Daoy (cell line): ENCODE data around the gene ABHD2. TPM values are rescaled to one million over a fixed set of nuclear protein-coding genes. Genes with fewer than 3 reads are reported as not detected.

Experiments used
- DNase-seq: peaks from one replicate; pipeline ENCODE4 v3.0.0-alpha.2; 2015; ENCODE audit warnings: low read depth
- total RNA-seq: library from RNA; depleted of rRNA; stranded (reverse); fragments of >200 nt; shearing (Covaris generic); gene quantifications from 2 replicates; pipeline ENCODE4 v1.2.3, GENCODE V29; 2014

The ABHD2 gene
- total RNA-seq, 1 experiment from 2014 or later: 31.7 TPM

DNA sequence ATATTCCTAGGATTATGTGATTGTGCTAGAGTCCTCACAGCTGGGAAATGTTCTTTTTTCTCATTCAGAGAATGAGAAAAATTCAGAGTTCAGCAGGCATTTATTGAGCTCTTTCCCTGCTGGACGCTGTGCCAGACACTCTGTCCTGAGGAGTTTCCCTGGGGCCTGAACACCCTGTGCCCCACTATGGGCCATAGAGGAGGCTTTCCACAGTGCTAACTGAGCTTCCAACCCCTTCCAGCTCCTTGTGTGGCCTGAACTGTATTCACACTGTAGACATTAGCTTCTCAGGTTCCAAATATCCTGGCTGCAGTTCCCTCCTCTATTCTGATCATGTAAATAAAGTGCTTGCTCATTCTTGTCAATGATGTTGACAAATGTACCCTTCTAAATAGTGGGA is 10.0 kb downstream of the ABHD2 start:
- no peak for DNase-seq

DNA sequence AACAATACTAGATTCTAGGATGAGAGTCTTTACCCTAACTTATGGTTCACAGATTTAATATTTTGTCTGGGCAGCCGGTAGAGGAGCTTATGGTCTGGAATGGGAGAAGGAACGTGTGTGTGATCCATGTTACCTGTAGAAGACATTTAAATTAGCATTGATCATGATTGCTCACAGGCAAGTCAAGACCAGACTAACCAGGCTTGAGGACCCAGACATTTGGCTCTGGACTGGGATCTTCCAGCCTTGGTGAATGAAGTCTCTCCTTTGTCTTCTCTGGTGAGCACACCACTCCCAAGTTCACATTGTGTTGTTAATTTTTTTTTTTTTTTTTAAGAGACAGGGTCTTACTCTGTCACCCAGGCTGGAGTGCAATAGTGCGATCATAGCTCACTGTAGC is 11.7 kb downstream of the ABHD2 start:
- DNase-seq: no peak

DNA sequence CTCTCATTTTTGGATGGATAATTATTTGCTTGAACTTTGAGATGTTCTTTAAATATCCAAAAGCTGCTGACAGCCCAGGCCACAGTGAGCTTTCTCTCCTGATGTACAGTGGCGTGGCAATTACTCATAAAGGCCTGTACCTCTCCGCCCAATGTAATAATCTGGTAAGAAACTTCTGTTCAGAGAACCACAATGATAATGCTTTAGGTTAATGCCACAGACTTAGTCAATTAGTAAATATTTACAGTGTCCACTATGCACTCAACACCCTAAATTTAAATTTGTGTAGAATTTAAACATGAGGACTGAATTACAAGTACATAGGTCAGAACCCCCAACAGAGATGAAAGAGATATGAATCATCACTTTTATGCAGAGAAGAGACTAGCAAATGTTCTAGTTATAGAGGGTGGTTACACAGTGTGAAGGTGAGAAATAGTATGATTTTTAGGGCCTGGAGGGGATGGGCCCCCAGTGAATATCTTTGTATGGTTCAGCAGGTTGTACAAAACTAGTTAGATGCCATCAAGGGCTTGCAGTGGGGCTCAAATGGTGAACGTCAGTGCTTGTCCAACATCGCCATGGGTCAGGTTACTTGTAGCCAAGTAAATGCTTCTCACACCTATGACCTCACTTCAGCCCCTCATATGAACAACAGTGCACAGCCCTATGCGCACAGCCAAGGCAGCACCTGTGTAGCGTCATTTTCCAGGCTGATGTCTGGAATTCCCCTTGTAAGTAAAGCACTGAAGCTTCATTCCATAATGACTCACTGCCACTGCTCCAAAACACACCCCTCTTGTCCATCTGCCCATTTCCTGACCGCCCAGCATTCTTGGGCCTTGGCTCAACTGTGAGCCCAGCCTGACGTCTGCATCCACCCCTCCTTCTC is 13.3 kb downstream of the ABHD2 start:
- DNase-seq: peak; percentile 95

DNA sequence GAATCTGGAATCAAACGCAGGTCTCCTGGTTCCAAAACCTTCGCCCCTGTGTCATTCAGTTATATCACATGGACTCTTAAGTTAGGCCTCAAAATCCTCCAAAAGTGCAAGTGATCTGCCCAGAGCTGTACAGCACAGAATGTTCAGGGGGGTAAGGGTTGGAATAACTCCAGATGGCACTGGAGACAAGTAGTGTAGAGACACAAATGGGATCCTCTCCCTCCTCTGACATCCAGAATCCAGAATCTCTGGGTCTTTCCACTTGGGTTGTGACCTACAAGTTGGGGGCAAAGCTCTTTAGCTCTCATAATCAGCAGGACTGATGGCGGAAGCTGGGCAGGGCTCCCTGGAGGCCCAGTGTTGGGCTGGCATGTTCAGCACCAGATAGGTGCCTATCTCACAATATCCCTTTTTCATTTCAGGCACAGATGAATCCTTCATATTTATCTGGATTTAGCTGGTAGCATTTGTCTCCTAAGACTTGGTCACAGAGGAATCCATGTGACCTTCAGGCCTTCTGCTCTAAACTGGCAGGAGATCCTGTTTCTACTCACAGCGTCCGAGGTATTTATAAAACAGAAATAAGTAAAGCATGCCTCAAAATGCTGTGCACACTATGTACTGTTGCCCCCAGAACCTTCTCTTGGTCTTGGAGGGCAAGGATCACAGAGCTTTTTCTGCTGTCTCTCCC is 15.4 kb downstream of the ABHD2 start:
- no peak for DNase-seq

DNA sequence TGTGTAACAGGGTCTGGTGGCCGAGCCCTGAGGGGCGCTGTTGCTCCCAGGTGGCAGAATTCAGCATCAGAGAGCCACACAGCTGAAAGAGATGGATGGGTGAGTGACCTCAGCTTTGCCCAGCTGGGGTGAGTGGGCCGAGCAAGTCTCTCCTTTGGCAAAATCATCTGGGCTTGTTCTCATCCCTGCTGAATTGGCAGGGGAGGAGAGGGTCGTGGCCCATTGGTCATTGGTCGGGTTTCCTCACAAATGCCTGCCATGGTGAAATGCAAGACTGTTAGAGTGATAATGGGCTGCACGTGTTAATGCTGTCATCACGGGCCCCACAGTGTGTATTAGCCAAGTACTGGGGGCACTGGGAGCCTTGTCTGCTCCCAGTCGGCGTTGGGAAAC is 15.9 kb downstream of the ABHD2 start:
- no peak for DNase-seq

DNA sequence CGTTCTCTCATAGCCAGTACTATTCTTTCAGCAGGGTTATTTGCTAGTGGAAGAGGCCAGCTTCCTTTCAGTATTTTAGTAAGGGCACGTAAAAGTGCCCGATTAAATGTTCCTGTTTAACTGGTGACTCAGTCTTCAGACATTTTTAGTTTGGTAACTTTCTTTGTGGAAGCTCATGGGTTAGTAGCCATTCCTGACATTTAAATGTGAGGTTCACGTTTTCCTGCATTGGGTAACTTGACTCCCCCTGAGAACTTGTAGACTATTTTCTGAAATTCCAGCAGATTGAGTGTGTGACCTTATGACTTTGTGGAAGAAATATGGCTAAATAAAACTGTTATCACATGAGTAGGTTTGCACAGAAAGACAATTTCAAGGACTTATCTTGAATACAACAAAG is 16.9 kb downstream of the ABHD2 start:
- DNase-seq: peak; percentile 72

DNA sequence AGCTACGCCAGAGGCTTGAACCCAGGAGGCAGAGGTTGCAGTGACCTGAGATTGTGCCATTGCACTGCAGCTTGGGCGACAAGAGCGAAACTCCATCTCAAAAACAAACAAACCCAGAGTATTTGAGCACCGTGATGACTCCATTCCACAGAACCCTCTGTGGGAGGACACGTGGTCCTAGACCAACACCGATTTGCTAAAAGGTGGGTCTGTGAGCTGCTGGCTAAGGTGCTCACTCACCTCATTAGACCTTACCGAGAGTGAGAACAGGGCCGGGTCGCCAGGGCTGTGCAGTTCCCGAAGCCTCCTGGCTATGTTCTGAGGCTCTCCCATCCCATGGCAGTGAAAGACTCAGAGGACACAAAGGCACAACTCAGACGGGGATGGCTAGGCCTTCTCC is 17.9 kb downstream of the ABHD2 start:
- DNase-seq: no peak

DNA sequence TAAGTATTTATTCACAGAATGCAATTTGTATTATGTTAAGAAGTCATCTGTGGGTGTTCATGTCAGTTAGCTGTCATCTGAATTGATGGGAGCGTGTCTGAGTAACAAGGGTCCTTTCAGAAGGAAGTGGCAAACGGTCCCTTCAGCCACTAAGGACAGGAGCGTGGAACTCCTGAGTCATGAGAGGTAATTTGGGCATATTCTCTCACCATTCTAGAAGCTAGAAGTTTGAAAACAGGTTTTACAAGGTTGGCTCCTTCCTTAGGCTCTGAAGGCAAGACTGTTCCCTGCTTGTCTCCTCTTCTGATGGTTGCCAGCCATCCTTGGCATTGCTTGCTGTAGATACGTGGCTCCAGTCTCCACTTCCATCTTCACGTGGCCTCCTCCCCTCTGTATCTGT is 19.7 kb downstream of the ABHD2 start:
- DNase-seq: no peak

DNA sequence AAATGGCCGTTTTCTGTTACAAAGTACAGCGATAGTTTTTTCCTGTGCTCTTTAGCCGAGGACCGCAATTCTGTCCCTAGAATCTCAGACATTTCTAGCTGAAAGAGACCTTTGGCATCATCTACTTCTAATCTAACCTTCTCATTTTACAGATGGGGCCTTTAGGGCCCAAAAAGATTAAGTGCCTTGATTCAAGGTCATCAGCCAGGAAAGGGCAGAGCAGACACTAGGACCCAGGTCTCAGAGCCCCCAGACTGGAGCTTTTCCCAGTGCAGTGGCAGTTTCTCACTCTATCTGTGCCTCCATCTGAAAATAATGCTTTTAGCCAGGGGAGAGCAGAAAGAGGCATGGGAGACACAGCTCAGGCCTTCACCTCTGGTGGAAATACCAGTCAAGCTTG is 20.6 kb downstream of the ABHD2 start:
- DNase-seq: no peak

DNA sequence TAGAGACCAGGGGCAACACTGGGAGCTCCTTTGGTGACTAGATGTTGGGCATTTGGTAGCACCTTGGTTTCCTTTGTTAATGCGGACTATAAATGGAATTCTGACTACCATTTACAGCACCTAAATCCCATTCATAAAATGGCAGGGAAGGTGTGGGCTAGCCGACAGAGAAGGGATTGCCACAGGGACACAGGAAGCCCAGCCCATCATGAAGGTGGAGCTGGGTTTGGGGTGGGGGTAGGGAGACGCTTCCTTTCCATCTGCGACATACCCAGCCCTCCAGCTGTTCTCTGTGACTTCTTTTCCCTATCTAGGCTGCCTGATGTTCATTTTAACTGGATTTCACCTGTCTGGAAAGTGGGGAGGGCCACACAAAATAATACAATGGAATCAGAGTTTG is 21.0 kb downstream of the ABHD2 start:
- no peak for DNase-seq

DNA sequence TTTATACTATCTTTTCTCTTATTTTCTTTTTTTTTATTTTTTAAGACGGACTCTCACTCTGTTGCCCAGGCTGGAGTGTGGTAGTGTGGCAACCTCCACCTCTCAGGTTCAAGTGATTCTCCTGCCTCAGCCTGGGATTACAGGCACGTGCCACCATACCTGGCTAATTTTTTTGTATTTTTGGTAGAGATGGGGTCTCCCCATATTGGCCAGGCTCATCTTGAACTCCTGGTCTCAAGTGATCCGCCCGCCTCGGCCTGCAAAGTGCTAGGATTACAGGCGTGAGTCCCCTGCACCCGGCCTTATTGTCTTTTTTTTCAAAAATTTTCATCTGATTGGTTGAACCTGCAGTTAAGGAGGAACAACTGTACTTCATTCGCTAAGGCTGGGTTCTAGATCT is 21.8 kb downstream of the ABHD2 start:
- no peak for DNase-seq

DNA sequence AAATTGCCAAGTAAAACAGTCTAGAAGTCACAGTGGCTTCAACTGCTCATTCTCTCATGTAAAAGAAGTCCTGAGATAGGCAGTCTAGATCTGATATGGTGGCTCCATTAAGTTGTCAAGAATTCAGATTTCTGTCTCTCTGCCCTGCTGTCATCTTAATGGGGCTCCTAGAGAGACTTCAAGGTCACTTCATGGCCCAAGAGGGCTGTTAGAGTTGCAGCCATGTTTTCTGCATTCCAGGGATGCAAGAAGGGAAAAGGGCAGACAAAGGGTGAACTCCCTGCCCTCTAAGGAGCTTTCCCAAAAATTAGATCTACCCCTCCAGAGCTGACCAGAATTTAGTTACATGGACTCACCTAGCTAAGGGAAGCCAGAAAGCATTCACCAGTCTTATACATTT is 23.1 kb downstream of the ABHD2 start:
- DNase-seq: no peak

DNA sequence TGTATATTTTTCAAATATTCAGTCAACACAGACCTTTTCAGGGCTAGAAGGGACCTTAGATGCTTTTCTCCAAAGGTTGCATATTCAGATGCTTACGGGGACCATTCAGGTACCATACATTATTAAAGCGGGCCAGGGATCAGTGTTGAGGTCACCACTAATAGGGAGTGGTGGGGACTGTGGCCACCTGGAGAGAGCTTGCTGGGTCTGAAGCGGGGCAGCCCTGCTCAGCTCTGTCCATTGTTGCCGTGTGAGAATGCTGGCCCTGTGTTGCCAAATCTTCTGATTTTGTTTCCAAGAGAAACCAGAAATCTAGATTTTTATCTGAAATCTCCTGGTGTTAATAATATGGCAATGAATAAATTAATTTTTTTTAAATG is 23.7 kb downstream of the ABHD2 start:
- DNase-seq: no peak

DNA sequence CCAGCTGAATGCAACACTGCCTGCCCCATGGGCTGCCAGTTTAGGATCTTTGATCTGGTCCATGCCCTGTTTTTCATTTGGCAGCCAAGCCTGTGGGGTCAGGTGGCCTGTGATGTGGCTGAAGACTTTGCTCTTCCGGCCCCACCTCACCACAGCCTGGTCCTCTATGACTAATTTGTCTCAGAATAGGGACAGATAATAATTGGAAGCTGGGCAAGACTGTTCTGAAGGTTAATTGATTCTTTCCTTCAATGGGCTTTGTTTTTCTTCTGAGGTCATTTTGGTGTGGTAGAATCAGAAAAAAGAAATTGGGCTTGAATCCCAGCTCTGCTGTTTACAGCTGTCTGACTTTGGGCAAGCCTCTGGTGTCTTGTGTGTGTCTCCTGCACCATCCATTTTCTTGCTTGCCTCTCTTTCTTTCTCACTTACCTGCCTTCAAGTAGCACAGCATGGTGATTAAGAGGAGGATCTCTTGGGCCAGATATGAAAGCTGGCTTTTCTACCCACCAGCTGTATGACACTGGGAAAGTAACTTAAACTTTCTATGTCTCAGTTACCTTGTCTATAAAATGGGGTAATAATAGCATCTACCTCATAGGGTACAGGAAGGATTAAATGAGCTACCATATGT is 24.2 kb downstream of the ABHD2 start:
- peak; percentile 60 for DNase-seq

DNA sequence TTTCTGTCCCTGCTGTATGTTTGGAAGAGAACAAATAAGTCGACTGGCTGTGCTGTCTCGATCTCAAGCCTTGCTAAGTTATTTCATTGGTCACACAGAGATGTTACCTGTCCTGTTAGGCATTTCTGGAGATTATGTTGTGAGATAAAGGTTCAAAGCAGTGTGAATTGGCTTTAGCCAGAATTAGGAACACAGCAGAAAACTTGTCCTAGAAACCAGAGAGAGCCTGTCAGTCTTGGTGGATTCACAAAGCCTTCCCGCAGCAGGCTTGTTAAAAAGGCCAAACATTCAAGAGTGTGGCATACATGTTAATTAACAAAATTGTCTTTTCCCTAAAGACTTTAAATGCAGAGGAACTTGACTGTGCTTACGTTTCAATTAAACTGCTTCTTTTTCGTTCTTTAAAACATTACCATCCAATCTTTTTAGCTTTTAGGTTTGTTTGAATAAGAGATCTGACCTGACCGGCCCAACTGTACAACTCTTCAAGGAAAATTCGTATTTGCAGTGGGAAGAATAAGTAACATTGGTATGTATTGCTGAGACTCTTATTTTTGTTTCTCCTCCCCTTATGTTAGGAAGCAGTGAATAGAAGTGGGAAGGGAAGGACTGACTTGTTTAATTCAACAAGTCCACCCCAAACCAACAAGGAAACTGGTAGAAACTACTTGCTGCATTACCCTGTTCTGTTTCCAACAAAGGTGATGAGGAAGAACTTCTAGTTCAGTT is 25.2 kb downstream of the ABHD2 start:
- no peak for DNase-seq

DNA sequence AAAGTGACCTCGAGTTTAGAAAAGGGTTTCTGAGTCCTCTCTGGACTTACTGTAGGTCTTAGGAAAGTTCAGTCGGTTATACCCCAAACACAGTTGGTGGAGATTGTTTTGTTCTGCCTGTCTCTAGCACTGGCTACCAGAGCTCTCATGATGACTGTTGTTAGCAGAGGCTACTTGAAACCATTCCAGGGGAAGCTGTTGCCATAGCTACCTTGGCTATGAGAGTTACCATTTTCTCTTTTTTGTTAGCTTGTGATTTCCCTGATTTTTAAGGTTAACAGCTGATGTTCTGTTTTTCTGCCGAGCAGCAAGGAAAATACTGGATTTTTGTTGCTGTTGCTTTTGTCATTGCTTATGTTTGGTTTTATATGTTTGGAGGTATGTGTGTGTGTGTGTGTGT is 26.7 kb downstream of the ABHD2 start:
- no peak for DNase-seq

DNA sequence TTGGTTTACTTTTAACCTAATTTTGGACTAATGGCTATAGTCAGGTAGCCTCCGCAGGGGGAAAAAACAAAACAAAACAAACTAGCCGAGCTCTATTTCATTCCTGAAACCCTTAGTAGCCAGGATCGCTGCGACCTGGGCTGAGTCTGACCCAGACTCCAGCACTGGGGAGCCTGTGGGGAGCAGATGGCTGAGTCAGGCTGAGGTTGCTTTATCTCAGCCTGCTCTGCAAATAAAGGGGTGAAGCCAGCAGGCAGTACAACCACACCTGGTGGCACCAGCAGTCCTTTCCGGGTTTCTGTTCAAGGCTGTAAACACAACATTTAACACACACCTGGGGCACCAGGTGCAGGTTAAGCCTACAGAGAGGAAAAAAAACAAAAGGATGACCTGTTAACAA is 27.3 kb downstream of the ABHD2 start:
- DNase-seq: no peak

DNA sequence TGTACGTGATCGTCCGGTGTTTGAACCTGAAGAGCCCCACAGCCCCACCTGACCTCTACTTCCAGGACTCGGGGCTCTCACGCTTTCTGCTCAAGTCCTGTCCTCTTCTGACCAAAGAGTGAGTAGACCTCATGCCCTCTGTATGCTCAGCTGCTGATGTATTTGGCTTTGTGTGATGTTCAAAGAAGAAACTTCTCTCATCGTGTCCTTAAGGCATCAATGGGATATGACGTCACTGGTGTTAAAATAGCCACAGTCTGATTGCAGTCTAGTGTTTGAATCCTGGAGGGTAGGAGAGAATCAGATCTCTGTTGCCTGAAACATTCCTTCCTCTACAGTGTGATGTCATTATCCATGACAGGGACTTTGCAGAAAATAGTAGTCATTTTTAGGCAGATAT is 28.1 kb downstream of the ABHD2 start:
- DNase-seq: no peak

DNA sequence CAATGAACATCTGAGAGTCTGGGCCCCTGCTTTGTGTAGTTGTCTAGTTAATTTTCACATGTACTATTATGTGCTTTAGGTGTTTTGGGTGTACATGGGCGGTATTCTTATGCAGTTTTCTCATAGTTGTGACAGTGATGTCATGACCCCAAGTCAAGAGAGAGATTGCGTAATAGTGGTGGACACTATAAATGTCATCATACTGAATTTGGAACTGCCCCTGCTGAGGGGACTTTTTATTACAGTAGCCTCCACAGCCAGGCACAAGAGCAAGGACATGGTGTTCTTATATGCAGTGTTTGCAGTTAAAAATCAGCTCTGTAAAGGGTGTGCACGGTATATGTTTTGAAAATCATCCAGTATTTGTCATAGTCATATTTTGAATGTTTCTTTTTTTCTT is 29.5 kb downstream of the ABHD2 start:
- DNase-seq: no peak

DNA sequence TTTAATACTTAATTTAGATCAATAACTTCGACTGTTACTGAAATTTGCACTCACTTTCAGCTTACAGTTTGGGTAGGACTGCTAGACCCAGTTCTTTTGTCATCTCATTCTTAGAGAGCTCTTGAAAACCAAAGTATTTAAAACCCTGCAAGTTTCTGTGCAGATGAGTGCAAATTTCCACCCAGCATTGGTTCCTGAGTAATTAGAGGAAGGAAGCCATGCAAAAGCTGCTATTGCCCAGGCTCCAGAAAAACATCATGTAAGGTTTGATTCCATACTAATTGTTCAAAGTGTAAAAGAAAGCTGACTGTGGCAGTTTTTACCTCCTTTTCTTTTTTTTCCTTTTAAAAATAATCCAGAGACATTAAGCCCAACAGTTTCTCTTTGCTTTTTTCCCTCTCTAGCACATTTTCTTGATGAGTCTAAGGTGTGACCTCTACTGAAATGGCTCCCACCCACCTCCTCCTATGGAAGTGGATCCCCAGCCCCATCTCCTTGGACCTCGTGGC is 30.3 kb downstream of the ABHD2 start:
- no peak for DNase-seq

DNA sequence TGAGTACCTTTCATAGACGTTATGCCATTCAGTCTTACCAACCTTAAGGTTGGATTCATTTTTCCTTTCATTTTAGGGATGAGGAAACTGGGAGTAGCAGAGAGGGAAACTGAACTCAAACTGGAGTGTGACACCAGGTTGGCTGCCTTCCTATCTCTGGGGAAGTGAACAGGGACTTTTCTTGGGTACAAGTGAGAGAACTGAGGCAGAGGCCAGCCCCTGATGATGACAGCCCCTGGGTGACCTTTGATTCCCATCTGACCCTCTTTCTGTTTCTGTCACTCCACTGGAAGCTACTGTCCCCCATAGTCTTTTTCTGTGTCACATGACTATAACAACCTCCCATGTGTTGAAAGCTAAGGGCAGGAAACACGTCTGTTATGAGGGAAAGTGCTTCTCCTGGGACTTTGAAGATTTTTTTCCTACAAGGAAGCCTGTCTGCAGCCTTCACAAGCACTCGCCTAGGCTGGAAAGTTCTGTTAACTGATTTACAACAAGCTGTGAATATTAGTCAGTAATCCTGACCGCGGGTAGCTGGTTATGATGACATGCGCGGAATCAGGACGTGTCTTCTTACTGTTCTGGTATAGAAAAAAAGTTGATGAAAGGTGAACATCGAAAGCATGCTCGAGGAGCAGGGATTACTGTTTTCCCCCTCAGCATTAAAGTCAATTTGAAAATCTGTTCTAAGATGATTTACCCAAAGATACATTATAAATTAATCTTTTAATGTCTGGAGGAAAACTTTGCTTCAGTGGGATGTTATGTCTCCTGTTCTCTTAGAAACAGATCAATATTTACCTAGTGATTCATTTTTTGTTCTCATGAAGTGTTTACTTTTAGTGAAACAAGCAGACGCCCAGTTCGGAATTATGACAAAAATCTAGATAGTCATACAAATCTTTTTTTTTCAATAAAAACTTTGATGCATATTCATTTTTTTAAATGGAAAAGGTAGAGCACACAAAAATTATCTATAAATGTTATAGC is 31.5 kb downstream of the ABHD2 start:
- peak; percentile 65 for DNase-seq
